GM23338 (cell line): Measurements from ENCODE around the gene TMEM117. TPM values are rescaled to one million over a fixed set of nuclear protein-coding genes. Genes with fewer than 3 reads are reported as not detected.

Experiments
- ATAC-seq: fragments of 200-7000 bp; cut with Tn5 transposase; 3 replicates; pipeline ENCODE4 v1.9.1; 2020
- DNase-seq: peaks from one replicate; pipeline ENCODE4 v3.0.0-alpha.2; 2015; ENCODE audit warnings: low spot score
- H2AFZ ChIP-seq: fragments of 200-600 bp; sonication (generic); 2 replicates; pipeline ENCODE4 v1.8.0; 2016; ENCODE audit warnings: antibody characterized with exemption, mild to moderate bottlenecking, moderate library complexity
- H3F3A ChIP-seq: fragments of 200-600 bp; sonication (generic); replicated peaks from 2 replicates; pipeline ENCODE4 v1.8.0; 2017; ENCODE audit warnings: antibody characterized with exemption, mixed run types, low read depth
- H3K27ac ChIP-seq: fragments of 200-600 bp; sonication (generic); 2 replicates; pipeline ENCODE4 v1.6.1; 2016; ENCODE audit warnings: low read depth
- H3K27me3 ChIP-seq: fragments of 200-600 bp; sonication (generic); 2 replicates; pipeline ENCODE4 v1.8.0; 2016; ENCODE audit warnings: mild to moderate bottlenecking, mixed run types, moderate library complexity; ENCODE audit not compliant: insufficient read depth
- H3K36me3 ChIP-seq: fragments of 200-600 bp; sonication (generic); 2 replicates; pipeline ENCODE4 v1.8.0; 2016; ENCODE audit warnings: mild to moderate bottlenecking; ENCODE audit not compliant: insufficient read depth
- H3K4me1 ChIP-seq: fragments of 200-600 bp; sonication (generic); 2 replicates; pipeline ENCODE4 v1.8.0; 2016; ENCODE audit warnings: mild to moderate bottlenecking, moderate library complexity; ENCODE audit not compliant: insufficient read depth
- H3K4me2 ChIP-seq: fragments of 200-600 bp; sonication (generic); 2 replicates; pipeline ENCODE4 v1.7.1; 2017; ENCODE audit warnings: mixed run types
- H3K4me3 ChIP-seq: fragments of 200-600 bp; sonication (generic); 2 replicates; pipeline ENCODE4 v1.6.1; 2016; ENCODE audit warnings: mixed run types
- H3K79me2 ChIP-seq: fragments of 200-600 bp; sonication (generic); replicated peaks from 2 replicates; pipeline ENCODE4 v1.8.0; 2017; ENCODE audit warnings: mild to moderate bottlenecking; ENCODE audit not compliant: insufficient read depth
- H3K9me2 ChIP-seq: fragments of 200-600 bp; sonication (generic); 2 replicates; pipeline ENCODE4 v1.8.0; 2017; ENCODE audit not compliant: insufficient read depth
- H4K20me1 ChIP-seq: fragments of 200-600 bp; sonication (generic); replicated peaks from 2 replicates; pipeline ENCODE4 v1.8.0; 2017; ENCODE audit warnings: mild to moderate bottlenecking; ENCODE audit not compliant: insufficient read depth
- H3K27ac Mint-ChIP-seq: 2 replicates; pipeline ENCODE4 v1.8.0; 2020; ENCODE audit warnings: inconsistent platforms, mild to moderate bottlenecking, moderate library complexity, mixed read lengths
- H3K27me3 Mint-ChIP-seq: 3 replicates; pipeline ENCODE4 v1.8.0; 2022; ENCODE audit warnings: low read depth, mild to moderate bottlenecking, moderate library complexity, mixed read lengths, inconsistent platforms; ENCODE audit not compliant: insufficient read depth, poor library complexity
- H3K36me3 Mint-ChIP-seq: 3 replicates; pipeline ENCODE4 v1.8.0; 2021; ENCODE audit warnings: low read depth, mild to moderate bottlenecking, inconsistent platforms, moderate library complexity, mixed read lengths
- H3K4me1 Mint-ChIP-seq: 3 replicates; pipeline ENCODE4 v1.8.0; 2020; ENCODE audit warnings: mild to moderate bottlenecking, inconsistent platforms, mixed read lengths
- H3K4me3 Mint-ChIP-seq: 3 replicates; pipeline ENCODE4 v1.8.0; 2021; ENCODE audit warnings: moderate library complexity, mild to moderate bottlenecking, inconsistent platforms, mixed read lengths
- H3K9me3 Mint-ChIP-seq: 3 replicates; pipeline ENCODE4 v1.8.0; 2020; ENCODE audit warnings: moderate library complexity, mild to moderate bottlenecking, inconsistent platforms, mixed read lengths
- EZH2 ChIP-seq: fragments of 200-600 bp; sonication (generic); IDR thresholded peaks from one replicate; pipeline ENCODE4 v1.8.0; 2017; ENCODE audit warnings: antibody characterized with exemption, mild to moderate bottlenecking, low read depth; ENCODE audit not compliant: unreplicated experiment
- EZH2phosphoT487 ChIP-seq: fragments of 200-600 bp; sonication (generic); IDR thresholded peaks from one replicate; pipeline ENCODE4 v1.8.1; 2018; ENCODE audit warnings: antibody characterized with exemption; ENCODE audit not compliant: unreplicated experiment
- NANOG ChIP-seq: IDR thresholded peaks from 2 replicates; pipeline ENCODE4 v1.6.1; 2016; ENCODE audit warnings: antibody characterized with exemption, borderline replicate concordance
- polyA plus RNA-seq: library from polyadenylated mRNA; unstranded; fragments of >200 nt; fragmentation: Nextera tagmentation; extraction: Ambion mirVana; gene quantifications from 2 replicates; pipeline ENCODE4 v1.2.1, GENCODE V29; 2016
- total RNA-seq: library from RNA; depleted of rRNA; stranded (reverse); fragments of >200 nt; shearing (Covaris generic); gene quantifications from 2 replicates; pipeline ENCODE4 v1.2.3, GENCODE V29; 2014
- TF ChIP-seq, protein P1 (sequence below): fragments of 250-450 bp; sonication (Bioruptor Pico); IDR thresholded peaks from 2 replicates; pipeline ENCODE4 v1.5.0; 2020; ENCODE audit warnings: mild to moderate bottlenecking, moderate library complexity
- TF ChIP-seq, protein P2 (sequence below): IDR thresholded peaks from 2 replicates; pipeline ENCODE4 v1.6.1; 2016; ENCODE audit warnings: antibody characterized with exemption
- TF ChIP-seq, protein P3 (sequence below), 2 experiments: fragments of 200-600 bp in 1 of 2; sonication (generic) in 1 of 2; conservative IDR thresholded peaks; 2 replicates each; pipeline versions ENCODE4 v1.5.1 to v1.6.1; 2016 to 2017; ENCODE audit warnings: antibody characterized with exemption in 2 of 2, low read depth in 2 of 2, mild to moderate bottlenecking in 2 of 2, moderate library complexity in 1 of 2

The TMEM117 gene
- total and polyA plus RNA-seq, 2 experiments from 2014 or later: 0.94 to 1.6 TPM

- TF ChIP-seq, protein P1, sequence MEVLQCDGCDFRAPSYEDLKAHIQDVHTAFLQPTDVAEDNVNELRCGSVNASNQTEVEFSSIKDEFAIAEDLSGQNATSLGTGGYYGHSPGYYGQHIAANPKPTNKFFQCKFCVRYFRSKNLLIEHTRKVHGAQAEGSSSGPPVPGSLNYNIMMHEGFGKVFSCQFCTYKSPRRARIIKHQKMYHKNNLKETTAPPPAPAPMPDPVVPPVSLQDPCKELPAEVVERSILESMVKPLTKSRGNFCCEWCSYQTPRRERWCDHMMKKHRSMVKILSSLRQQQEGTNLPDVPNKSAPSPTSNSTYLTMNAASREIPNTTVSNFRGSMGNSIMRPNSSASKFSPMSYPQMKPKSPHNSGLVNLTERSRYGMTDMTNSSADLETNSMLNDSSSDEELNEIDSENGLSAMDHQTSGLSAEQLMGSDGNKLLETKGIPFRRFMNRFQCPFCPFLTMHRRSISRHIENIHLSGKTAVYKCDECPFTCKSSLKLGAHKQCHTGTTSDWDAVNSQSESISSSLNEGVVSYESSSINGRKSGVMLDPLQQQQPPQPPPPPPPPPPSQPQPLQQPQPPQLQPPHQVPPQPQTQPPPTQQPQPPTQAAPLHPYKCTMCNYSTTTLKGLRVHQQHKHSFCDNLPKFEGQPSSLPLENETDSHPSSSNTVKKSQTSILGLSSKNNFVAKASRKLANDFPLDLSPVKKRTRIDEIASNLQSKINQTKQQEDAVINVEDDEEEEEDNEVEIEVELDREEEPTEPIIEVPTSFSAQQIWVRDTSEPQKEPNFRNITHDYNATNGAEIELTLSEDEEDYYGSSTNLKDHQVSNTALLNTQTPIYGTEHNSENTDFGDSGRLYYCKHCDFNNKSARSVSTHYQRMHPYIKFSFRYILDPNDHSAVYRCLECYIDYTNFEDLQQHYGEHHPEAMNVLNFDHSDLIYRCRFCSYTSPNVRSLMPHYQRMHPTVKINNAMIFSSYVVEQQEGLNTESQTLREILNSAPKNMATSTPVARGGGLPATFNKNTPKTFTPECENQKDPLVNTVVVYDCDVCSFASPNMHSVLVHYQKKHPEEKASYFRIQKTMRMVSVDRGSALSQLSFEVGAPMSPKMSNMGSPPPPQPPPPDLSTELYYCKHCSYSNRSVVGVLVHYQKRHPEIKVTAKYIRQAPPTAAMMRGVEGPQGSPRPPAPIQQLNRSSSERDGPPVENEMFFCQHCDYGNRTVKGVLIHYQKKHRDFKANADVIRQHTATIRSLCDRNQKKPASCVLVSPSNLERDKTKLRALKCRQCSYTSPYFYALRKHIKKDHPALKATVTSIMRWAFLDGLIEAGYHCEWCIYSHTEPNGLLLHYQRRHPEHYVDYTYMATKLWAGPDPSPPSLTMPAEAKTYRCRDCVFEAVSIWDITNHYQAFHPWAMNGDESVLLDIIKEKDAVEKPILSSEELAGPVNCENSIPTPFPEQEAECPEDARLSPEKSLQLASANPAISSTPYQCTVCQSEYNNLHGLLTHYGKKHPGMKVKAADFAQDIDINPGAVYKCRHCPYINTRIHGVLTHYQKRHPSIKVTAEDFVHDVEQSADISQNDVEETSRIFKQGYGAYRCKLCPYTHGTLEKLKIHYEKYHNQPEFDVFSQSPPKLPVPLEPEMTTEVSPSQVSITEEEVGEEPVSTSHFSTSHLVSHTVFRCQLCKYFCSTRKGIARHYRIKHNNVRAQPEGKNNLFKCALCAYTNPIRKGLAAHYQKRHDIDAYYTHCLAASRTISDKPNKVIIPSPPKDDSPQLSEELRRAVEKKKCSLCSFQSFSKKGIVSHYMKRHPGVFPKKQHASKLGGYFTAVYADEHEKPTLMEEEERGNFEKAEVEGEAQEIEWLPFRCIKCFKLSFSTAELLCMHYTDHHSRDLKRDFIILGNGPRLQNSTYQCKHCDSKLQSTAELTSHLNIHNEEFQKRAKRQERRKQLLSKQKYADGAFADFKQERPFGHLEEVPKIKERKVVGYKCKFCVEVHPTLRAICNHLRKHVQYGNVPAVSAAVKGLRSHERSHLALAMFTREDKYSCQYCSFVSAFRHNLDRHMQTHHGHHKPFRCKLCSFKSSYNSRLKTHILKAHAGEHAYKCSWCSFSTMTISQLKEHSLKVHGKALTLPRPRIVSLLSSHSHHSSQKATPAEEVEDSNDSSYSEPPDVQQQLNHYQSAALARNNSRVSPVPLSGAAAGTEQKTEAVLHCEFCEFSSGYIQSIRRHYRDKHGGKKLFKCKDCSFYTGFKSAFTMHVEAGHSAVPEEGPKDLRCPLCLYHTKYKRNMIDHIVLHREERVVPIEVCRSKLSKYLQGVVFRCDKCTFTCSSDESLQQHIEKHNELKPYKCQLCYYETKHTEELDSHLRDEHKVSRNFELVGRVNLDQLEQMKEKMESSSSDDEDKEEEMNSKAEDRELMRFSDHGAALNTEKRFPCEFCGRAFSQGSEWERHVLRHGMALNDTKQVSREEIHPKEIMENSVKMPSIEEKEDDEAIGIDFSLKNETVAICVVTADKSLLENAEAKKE (CRISPR knock-in tag): no peak
- TF ChIP-seq, protein P2, sequence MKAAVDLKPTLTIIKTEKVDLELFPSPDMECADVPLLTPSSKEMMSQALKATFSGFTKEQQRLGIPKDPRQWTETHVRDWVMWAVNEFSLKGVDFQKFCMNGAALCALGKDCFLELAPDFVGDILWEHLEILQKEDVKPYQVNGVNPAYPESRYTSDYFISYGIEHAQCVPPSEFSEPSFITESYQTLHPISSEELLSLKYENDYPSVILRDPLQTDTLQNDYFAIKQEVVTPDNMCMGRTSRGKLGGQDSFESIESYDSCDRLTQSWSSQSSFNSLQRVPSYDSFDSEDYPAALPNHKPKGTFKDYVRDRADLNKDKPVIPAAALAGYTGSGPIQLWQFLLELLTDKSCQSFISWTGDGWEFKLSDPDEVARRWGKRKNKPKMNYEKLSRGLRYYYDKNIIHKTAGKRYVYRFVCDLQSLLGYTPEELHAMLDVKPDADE: no peak
- TF ChIP-seq, protein P3, sequence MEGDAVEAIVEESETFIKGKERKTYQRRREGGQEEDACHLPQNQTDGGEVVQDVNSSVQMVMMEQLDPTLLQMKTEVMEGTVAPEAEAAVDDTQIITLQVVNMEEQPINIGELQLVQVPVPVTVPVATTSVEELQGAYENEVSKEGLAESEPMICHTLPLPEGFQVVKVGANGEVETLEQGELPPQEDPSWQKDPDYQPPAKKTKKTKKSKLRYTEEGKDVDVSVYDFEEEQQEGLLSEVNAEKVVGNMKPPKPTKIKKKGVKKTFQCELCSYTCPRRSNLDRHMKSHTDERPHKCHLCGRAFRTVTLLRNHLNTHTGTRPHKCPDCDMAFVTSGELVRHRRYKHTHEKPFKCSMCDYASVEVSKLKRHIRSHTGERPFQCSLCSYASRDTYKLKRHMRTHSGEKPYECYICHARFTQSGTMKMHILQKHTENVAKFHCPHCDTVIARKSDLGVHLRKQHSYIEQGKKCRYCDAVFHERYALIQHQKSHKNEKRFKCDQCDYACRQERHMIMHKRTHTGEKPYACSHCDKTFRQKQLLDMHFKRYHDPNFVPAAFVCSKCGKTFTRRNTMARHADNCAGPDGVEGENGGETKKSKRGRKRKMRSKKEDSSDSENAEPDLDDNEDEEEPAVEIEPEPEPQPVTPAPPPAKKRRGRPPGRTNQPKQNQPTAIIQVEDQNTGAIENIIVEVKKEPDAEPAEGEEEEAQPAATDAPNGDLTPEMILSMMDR (conservative IDR thresholded peaks at IDR 0.05; ENCODE audit: low read depth in 2 of 2): no peak
- TF ChIP-seq NANOG (no peak), EZH2 (no peak)
Observed at GRCh38 chr12:44347145-44347544, 511.3 kb downstream of the TMEM117 start (continued).

DNA sequence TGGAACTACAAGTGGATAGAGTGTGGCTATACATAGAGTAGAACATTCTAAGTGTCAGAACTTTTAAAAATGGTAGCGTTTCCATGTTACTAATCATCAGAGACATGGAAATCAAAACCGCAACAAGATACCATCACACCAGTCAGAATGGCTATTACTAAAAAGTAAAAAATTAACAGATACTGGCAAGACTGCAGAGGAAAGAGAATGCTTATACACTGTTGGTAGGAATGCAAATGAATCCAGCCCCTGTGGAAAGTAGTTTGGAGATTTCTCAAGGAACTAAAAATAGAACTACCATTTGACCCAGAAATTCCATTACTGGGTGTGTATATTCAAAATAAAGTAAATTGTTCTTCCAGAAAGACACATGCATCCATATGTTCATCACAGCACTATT lies 521.6 kb downstream of the TMEM117 start:
- Histone ChIP-seq H3F3A (no peaks in the 10 kb centered on the region), H3K36me3 (no peaks in the 10 kb centered on the region), H4K20me1 (no peaks in the 10 kb centered on the region), H2AFZ (no peak overlapping the region), H3K27ac (no peak overlapping the region), H3K27me3 (no peaks in the 10 kb centered on the region), H3K4me1 (no peaks in the 10 kb centered on the region), H3K79me2 (no peaks in the 10 kb centered on the region), H3K9me2 (peaks cover 7% of the 10 kb centered on the region; the same call in 1 of the 2 replicates), H3K4me3 (no peak overlapping the region), H3K4me2 (no peak overlapping the region)
- Mint-ChIP-seq H3K27me3 (no peaks in the 10 kb centered on the region), H3K36me3 (no peaks in the 10 kb centered on the region; the same call in 2 of the 3 replicates), H3K4me3 (no peak overlapping the region), H3K27ac (no peak overlapping the region), H3K9me3 (no peaks in the 10 kb centered on the region; the same call in 2 of the 3 replicates), H3K4me1 (no peaks in the 10 kb centered on the region)
- ATAC-seq: no peak
- DNase-seq: no peak
- TF ChIP-seq NANOG (no peak), EZH2phosphoT487 (no peak)
- TF ChIP-seq, protein P2: no peak
- TF ChIP-seq, protein P3 (conservative IDR thresholded peaks at IDR 0.05; ENCODE audit: low read depth in 2 of 2): no peak
